ENCODE results near the gene CNIH1. TPM values are rescaled to one million over a fixed set of nuclear protein-coding genes. Genes with fewer than 3 reads are reported as not detected.
A peak's percentile ranks its signal among the peaks of the same experiment; 100 is the strongest.

CNIH1 gene
- total RNA-seq, 1 donor from 2014 or later, result 111 TPM

DNA sequence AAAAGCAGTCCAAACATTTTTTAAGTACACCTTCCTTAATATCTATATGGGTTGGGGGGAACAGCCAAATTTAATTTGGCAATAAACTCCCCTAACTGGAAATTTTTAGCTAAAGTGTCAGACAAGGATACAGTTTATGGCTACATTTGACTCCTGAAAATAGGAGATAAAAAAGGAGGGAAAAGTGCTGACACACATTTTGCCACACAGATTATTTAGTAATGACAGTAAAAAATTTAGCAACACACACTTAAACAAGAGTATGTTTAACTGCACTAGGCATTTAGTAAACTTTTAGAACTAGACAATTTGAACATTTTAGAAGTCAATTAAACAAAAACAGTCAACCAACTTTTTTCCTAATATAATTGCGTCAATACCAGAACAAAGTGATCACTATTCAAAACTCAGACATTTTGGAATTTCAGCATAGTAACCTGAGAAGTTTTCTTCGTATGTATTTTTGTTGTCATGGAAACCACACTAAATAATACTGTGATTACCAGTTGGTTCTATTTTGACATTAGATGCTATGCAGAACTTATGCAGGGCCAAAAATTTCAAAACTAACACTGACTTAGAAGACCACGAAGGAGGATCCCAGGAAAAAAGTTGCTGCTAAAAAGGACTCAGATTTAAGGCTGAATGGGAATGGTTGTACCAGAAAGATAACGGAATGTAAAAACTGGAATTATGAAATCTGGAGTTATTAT, 34.2 kb upstream of the CNIH1 start:
- H3K9me3 Mint-ChIP-seq, result no peaks in the 10 kb centered on the region
- H3K36me3 Mint-ChIP-seq, result peaks cover 25% of the 10 kb centered on the region
- TF ChIP-seq, protein P1, sequence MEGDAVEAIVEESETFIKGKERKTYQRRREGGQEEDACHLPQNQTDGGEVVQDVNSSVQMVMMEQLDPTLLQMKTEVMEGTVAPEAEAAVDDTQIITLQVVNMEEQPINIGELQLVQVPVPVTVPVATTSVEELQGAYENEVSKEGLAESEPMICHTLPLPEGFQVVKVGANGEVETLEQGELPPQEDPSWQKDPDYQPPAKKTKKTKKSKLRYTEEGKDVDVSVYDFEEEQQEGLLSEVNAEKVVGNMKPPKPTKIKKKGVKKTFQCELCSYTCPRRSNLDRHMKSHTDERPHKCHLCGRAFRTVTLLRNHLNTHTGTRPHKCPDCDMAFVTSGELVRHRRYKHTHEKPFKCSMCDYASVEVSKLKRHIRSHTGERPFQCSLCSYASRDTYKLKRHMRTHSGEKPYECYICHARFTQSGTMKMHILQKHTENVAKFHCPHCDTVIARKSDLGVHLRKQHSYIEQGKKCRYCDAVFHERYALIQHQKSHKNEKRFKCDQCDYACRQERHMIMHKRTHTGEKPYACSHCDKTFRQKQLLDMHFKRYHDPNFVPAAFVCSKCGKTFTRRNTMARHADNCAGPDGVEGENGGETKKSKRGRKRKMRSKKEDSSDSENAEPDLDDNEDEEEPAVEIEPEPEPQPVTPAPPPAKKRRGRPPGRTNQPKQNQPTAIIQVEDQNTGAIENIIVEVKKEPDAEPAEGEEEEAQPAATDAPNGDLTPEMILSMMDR (conservative IDR thresholded peaks at IDR 0.05), result no peak
- no peaks in the 10 kb centered on the region for H3K27me3 Mint-ChIP-seq
- DNase-seq (ENCODE audit: extremely low spot score, unreplicated experiment), result no peak
- no peak overlapping the region for H3K4me3 Mint-ChIP-seq
- peak overlapping the region; percentile 33 for H3K27ac Mint-ChIP-seq
- peaks cover 20% of the 10 kb centered on the region for H3K4me1 Mint-ChIP-seq (ENCODE audit: unreplicated experiment)

DNA sequence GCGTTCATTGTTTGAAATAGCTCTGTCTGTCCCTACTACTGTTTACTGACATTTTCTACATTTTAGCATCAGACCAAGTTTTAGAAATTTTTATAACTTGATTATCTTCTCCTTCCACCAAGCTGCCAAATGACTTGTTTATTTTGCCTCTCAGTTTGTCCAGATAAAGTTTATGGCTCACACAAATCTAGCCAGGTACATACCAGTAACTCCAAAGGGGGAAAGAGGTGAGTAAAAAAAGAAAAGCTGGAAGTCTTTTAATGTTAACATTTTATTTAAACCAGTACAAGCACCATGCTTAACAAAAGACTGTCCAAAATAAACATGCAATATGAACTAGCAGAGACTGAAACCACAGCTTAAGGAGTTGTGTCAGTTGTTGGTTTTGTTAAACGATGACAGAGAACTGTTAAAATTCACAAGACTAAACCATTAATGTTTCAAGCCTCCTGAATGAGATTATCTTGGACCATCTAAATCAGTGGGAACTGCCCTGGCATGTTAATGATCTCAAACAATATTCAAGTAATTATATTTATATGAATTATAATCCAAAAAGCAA, 33.1 kb upstream of the CNIH1 start:
- Mint-ChIP-seq H3K36me3 (peaks cover 26% of the 10 kb centered on the region), H3K4me1 (ENCODE audit: unreplicated experiment) (peaks cover 20% of the 10 kb centered on the region), H3K9me3 (no peaks in the 10 kb centered on the region), H3K27ac (no peak overlapping the region), H3K4me3 (no peak overlapping the region), H3K27me3 (no peaks in the 10 kb centered on the region)
- DNase-seq (ENCODE audit: extremely low spot score, unreplicated experiment), result no peak
- TF ChIP-seq, protein P1 (conservative IDR thresholded peaks at IDR 0.05), result no peak

DNA sequence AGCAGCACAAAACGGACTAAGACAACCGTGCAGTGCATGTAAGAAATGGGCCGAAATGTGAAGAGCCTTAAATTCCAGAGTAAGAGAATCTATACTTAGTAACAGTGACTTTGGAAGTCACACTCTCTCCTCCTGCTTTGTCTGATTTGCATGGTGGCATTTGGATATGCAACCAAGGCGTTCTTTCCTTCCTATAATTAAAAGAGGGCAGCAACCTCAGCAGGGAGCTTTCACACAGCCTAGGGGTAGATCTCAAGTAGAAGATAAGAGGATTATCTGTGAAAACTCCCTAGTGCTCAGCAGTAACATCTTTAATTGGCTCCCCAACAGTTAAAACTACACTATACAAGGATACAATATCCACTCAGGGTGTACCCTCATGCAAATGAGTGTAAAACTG, 31.1 kb upstream of the CNIH1 start:
- Mint-ChIP-seq H3K27me3 (no peaks in the 10 kb centered on the region), H3K4me1 (ENCODE audit: unreplicated experiment) (peaks cover 20% of the 10 kb centered on the region), H3K36me3 (peaks cover 19% of the 10 kb centered on the region), H3K9me3 (peaks cover 8% of the 10 kb centered on the region), H3K27ac (no peak overlapping the region), H3K4me3 (no peak overlapping the region)
- DNase-seq (ENCODE audit: extremely low spot score, unreplicated experiment), result no peak
- TF ChIP-seq, protein P1 (conservative IDR thresholded peaks at IDR 0.05), result no peak

DNA sequence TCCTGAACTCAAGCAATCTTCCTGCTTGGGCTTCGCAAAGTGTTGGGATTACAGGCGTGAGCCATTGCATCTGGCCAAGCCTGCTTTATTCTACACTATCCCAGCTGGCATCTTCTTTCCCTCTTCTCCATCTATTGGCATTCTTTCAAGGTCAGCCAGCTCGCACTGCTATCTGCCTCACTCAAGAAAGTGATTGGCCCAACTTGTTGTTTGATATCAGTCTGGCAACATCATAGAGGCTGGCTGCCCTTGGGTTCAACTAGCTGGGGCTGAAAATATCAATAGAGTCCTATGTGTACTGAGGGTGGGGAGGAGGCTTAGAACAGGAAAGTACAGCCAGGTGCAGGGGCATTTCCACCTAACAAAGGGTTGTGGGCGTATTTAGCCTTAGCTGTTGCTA, 30.5 kb upstream of the CNIH1 start:
- peaks cover 18% of the 10 kb centered on the region for H3K36me3 Mint-ChIP-seq
- H3K4me1 Mint-ChIP-seq (ENCODE audit: unreplicated experiment), result peaks cover 20% of the 10 kb centered on the region
- TF ChIP-seq, protein P1 (conservative IDR thresholded peaks at IDR 0.05), result no peak
- peaks cover 9% of the 10 kb centered on the region for H3K9me3 Mint-ChIP-seq
- no peak overlapping the region for H3K4me3 Mint-ChIP-seq
- no peak for DNase-seq (ENCODE audit: extremely low spot score, unreplicated experiment)
- no peak overlapping the region for H3K27ac Mint-ChIP-seq
- no peaks in the 10 kb centered on the region for H3K27me3 Mint-ChIP-seq

DNA sequence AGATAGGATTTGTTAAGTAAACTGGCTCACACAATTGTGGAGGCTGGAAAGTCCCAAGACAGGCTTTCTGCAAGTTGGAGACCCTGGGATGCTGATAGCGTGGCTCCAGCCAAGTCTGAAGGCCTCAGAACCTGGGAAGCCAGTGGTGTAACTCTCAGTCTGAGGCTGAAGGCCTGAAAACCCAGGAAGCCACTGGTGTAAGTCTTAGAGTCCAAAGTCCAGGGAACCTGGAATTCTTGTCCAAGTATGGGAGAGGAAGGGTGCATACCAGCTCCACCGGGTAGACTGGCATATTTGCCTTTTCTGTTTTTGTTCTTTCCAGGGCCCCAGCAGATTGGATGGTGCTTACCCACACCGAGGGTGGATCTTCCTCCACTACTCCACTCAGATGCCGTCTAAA, 29.5 kb upstream of the CNIH1 start:
- Mint-ChIP-seq H3K27ac (no peak overlapping the region), H3K36me3 (peaks cover 12% of the 10 kb centered on the region), H3K9me3 (peaks cover 9% of the 10 kb centered on the region), H3K27me3 (no peaks in the 10 kb centered on the region), H3K4me3 (no peak overlapping the region), H3K4me1 (ENCODE audit: unreplicated experiment) (peaks cover 17% of the 10 kb centered on the region)
- TF ChIP-seq, protein P1 (conservative IDR thresholded peaks at IDR 0.05), result no peak
- DNase-seq (ENCODE audit: extremely low spot score, unreplicated experiment), result no peak
